Measurements from ENCODE around the gene LSS.

LSS gene
- 40.0 to 516 (median 101) reads per million in 18 experiments for total RNA-seq

DNA sequence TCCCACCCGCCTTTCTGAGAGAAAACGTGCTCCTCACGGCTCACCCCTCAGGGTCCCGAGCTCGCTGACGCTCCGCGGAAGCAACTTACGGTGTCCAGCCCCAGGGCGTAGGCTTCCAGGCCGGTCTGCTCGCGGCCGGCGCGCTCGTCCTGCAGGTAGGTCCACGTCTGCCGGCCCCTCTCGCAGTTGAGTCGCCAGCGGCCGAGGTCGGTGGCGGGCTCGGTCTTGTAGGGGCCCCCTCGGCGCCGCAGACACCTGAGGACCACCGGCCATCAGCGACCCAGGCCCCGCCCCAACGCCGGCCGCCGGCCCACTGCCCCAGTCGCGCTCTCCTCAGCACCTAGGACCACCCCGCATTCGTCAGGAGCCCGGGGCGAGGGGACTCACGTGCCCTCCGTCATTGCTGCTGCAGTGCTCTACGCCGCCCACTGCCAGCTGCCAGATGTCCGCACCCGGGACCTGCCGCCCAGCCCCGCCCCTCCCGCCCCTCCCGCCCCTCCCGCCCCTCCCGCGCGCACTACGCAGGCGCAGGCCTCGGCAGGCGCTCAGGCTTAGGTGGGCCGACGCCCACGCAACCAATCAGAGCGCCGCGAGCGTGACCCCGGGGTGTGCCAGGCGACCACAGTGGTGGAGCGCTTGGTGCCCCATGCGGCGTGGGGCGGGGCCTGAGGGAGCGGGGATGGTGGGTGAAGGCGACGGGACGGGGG lies at the start of gene LSS:
LSS (minus strand) TSS at position 430 of the 707 bp plus-strand sequence; CDS start at position 401, 29 bp downstream.
- peak; percentile 92 to 96 for DNase-seq

DNA sequence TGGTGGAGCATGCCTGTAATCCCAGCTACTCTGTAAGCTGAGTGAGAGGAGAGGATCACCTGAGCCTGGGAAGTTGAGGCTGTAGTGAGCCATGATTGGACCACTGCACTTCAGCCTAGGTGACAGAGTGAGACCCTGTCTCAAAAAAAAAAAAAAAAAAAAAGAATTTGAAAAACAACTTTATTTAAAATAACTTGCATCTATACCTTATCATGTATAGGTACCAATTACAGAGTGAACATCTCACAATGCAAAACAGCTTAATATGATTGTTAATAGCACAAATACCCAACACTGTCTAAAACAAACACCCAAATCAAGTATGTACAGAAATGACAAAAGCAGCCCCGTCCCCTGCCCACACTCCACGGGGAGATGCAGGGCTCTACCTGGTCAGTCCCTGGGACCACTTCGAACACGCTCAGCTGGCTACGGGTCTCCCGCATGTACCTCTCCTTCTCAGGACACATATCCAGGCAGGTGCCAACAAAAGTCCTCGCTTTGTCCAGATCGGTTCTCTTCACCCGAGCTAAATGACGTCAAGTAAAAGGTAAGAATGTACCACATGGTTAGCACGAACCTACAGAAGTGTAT lies 46.3 kb upstream of the LSS start:
- DNase-seq, result no peak

GRCh38 chr21:46273341-46273740 lies 44.8 kb upstream of the LSS start:
- DNase-seq, result no peak

DNA sequence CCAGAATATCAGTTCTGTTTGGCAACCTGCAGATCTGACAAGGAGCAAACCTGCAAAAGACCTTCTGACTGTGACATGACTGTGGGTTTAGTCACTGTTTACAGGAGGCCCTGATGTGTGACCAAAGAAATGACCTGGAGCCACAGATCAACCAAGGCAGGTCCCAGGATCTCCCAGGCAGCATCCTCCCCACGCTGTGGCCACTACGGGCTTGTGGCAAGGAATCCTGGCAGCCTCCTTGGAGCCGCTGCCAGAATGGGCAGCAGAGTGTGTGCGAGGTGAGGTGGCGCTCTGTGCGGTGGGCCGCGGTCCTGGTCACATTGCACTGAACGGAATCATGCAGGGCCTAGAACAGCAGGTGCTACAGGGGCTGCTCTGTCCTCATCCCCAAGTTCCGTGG lies 40.9 kb upstream of the LSS start:
- DNase-seq, result no peak

DNA sequence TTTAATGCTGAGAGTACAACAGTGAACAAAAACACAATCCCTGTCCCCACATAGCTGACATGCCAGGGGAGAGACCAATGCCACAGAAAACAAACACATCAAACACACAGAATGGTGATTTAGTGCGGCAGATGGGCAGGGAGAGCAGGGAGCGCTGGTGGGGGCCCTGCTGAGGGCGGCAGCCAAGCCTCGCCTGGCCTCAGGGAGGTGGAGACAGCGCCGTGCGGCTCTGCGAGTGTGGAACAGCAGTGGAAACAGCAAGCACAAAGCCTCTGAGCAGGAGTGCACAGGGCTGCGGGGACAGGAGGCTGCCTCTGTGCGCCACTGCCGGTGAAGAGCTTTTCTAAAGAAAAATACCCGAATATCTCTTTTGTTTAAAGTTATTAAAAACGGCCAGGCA lies 39.8 kb upstream of the LSS start:
- DNase-seq, result no peak

- DNase-seq, result no peak
Measured at GRCh38 chr21:46266946-46267345, 38.4 kb upstream of the LSS start.

DNA sequence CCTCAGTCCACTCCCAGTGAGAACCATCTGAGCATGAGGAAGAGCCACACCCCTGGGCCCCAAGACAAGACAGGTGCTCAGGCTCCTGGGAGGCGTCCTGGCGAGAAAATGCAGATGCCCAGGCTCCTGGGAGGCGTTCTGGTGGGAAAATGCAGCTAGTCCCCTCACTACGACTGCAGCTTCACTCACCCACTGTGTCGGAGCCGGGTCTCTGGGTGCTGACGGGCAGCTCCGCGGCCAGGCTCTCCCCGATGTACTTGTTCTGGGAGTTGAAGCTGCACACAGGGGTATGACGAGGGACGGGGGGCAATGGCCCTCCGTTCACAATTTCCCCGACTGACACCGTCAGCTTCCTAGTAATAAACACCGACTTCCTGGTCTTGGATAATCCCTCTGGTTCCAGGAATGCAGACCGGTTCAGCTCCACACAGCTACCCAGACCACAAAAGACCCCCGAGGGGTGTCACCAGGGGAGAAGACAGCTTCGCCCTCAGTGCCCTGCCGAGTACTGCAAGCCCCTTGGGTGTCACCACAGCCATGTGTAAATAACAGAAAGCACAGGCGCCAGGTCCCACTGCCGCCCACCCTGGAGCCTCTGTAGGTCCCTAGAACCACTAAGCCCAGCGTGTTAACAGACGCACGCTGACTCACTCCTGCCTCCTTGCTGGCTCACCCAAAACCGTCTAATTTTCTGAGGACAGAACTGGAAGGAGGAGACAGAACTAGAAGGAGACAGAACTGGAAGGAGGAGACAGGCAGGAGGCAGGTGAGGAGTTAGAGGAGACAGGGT lies 37.4 kb upstream of the LSS start:
- no peak for DNase-seq

DNA sequence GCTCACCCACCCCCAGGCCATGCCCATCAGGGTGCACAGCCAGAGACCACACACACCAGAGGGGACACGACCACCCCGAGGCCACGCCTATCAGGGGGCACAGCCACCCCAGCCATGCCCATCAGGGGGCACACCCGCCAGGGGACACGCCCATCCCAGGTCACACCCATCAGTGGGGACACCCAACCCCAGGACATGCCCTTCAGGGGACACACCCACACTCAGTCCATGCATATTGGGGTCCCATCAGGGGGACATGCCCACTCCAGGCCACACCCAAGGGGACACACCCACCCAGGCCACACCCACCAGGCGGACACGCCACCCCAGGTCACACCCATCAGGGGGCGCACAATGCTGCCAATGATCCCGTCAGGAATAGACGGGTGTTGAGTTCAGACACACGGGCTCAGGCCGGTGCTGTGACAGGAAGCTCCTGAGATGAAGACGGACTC lies 36.1 kb upstream of the LSS start:
- no peak for DNase-seq

DNA sequence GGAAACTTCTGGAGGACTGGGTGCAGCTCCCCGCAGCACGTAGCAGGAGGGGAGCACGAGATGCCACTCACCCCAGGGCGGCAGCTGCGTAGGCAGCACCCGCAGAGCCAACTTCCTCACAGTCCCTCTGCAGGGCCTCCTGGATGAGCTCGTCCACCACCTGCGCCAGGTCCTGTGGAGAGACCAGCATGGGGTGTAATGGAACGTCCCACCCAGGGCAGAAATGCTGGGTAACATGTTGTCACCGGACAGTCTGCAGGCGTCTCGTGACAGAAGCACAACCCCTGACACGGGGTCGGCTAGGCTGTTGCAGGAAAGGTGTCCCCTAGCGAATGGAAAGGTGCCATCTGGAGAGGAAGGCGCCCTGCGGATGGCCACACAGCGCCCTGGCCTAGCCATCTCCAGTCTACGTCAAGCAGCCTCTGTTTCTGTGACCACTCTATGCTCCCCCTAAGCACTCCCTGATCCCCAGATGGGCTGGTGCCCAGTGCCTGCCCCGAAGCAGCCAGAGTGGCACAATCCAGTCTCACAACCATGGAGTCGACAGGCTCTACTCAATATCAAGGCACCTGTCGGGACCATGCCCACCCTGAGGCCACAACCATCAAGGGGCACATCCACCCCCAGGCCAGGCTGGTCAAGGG lies 35.6 kb upstream of the LSS start:
- no peak for DNase-seq

DNA sequence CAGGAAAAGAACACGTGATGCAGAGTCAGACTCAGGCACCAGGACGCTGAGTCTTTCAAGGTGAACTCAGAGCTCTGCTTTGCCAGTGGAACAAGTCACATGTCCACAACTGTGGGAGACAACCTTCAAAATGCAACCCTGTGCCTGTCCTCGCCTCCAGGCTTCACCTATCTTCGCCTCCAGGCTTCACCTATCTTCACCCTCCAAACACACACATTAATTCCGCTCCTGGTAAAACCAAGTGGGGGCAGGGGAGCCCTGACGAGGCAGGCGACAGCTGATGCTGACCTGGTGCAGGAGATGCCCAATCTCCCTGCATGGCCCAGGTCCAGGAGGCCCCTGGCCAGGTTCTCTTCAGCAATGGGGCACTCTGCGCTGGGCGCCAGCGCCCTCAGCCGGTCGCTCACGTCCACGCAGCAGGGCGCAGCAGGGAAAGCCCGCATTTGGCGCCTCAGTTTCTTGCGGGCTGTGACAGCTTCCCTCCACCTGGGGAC lies 28.0 kb upstream of the LSS start:
- DNase-seq, result no peak

DNA sequence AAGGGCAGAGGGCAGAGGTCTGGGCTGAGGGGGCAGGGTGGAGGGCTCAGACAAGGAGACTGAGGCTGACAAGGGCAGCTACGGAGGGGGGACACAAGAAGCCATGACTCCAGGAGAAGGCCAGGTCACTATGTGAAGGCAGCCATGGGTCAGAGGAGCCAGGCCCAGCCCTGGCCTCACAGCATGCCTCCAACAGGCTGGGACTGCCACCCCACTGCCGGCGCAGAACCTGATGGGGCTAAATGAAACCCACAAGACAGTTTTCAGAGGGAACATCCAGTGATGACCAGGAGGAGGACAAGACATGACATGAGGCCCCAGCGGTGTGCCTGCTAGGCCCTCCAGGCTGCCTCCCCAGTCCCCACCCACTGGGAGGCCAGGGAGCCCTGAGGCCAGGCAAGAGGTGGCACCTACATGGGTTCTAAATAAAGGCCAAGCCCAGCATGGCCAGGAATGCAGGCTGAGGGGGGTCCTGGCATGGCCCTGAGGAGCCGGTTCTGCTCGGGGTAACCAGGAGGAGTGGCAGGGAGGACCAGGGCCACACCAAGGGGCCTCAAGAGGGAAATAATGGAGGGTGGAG lies 27.3 kb upstream of the LSS start:
- no peak for DNase-seq

GRCh38 chr21:46255166-46255565 lies 26.6 kb upstream of the LSS start:
- no peak for DNase-seq

GRCh38 chr21:46254208-46254975 lies 25.8 kb upstream of the LSS start:
- no peak for DNase-seq

- peak; percentile 26 to 37 for DNase-seq
Measured at GRCh38 chr21:46253610-46254124, 25.1 kb upstream of the LSS start.

- DNase-seq, result no peak
Measured at GRCh38 chr21:46252840-46253239, 24.3 kb upstream of the LSS start.

DNA sequence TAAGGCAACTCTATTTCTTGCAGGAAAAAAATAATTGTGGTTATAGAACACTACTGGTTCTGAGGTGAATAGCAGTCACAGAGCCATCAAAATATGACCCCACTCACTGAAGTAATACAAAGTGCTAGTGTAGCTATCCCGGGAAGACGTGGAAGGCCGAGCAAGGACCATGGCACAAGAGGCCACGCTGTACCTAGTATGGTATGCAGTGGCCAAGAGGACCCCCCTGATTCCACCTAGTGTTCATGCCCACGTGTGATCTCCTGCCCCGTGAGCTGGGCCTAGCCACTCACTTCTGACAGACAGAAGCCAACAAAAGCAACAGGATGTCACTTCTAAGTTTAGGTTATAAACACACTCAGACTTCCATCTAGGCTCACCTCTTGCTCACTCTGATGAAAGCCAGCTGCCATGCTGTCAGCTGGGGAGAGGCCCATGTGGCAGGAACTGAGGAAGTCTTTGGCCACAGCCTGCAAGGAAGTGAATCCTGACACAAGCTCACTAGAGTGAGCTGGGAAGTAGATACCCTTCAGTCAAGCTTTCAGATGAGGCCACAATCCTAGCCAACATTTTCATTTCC lies 21.7 kb upstream of the LSS start:
- peak; percentile 7 to 36 for DNase-seq

GRCh38 chr21:46248827-46249226 lies 20.3 kb upstream of the LSS start:
- DNase-seq, result no peak

DNA sequence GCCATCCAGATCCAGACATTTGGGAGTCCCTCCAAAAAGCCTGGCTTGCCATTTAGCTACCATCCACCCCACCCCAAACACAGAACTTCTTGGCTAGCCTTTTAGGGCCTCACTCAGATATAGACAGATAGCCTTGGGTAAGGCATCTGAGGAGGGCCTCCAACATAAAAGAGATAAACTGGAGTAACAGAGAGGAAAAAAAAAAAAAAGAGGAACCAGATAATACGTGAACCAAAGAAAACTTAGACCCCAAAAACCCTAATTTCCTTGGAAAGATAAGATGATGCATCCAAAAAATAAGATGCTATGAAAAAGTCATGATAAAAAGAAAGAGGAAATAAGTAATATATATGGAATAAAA lies 19.8 kb upstream of the LSS start:
- DNase-seq, result no peak

GRCh38 chr21:46247699-46248421 lies 19.3 kb upstream of the LSS start:
- no peak for DNase-seq

DNA sequence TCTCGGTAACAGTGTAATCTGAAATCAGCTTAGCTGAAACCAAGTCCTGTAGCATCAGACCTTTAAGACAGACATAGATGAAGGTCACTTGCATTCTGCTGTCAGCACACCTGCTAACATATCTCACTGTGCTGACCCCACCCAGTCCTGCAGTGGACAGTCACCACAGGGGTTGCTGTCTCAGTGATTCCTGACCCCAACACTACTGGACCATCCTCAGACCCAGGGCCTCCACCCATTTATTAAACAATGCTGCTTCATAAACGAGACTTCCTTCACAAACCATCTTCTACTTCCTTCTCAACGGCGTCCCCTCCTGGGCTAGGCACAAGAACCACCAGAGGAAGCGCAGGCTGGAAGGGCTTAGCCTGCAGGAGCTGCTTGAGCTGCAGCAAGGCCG lies 17.8 kb upstream of the LSS start:
- DNase-seq, result no peak

Measured in inflammatory macrophage (primary cell).